Stimulated activated CD8-positive, alpha-beta memory T cell treated with anti-CD3 and anti-CD28 coated beads, Interleukin-4, amount 100 ng/mL, for 24 hours (primary cell): ENCODE results near the gene TMEM164.

ENCODE experiments used
- DNase-seq: peaks from one replicate; pipeline ENCODE4 v3.0.0-alpha.2; 2020; ENCODE audit warnings: low read depth

TMEM164 gene

GRCh38 chrX:110003167-110004156 is 548 bp downstream of the TMEM164 start:
- no peak for DNase-seq

GRCh38 chrX:110004215-110004614 is 1.3 kb downstream of the TMEM164 start:
- no peak for DNase-seq

- no peak for DNase-seq
These were observed 1.9 kb downstream of the TMEM164 start for GRCh38 chrX:110004731-110005369.

- DNase-seq, result no peak
These were observed 3.2 kb downstream of the TMEM164 start for GRCh38 chrX:110006161-110006560.

- DNase-seq, result no peak
These were observed 4.0 kb downstream of the TMEM164 start for GRCh38 chrX:110006821-110007375.

- DNase-seq, result no peak
These were observed 5.2 kb downstream of the TMEM164 start for GRCh38 chrX:110008011-110008635.

- DNase-seq, result no peak
These were observed 10.0 kb downstream of the TMEM164 start for GRCh38 chrX:110012818-110013485.

GRCh38 chrX:110013968-110014367 is 11.1 kb downstream of the TMEM164 start:
- DNase-seq, result no peak

- no peak for DNase-seq
These were observed 12.1 kb downstream of the TMEM164 start for GRCh38 chrX:110015032-110015431.

GRCh38 chrX:110015915-110016314 is 13.0 kb downstream of the TMEM164 start:
- no peak for DNase-seq

- DNase-seq, result no peak
These were observed 17.6 kb downstream of the TMEM164 start for GRCh38 chrX:110020536-110020935.

GRCh38 chrX:110021258-110022022 is 18.5 kb downstream of the TMEM164 start:
- no peak for DNase-seq

- no peak for DNase-seq
These were observed 19.9 kb downstream of the TMEM164 start for GRCh38 chrX:110022599-110023448.

- no peak for DNase-seq
These were observed 22.5 kb downstream of the TMEM164 start for GRCh38 chrX:110025395-110025794.

- DNase-seq, result no peak
These were observed 23.4 kb downstream of the TMEM164 start for GRCh38 chrX:110026099-110026844.

- no peak for DNase-seq
These were observed 29.7 kb downstream of the TMEM164 start for GRCh38 chrX:110032534-110033147.

- DNase-seq, result no peak
These were observed 31.1 kb downstream of the TMEM164 start for GRCh38 chrX:110034036-110034435.

- no peak for DNase-seq
These were observed 33.5 kb downstream of the TMEM164 start for GRCh38 chrX:110036162-110037033.
